OCI-LY7 (cell line): ENCODE results near the gene TPBGL. TPM values are rescaled to one million over a fixed set of nuclear protein-coding genes. Genes with fewer than 3 reads are reported as not detected.

ENCODE experiments used
- BruUV-seq: library from RNA; stranded (reverse); fragments of 400-500 nt; replicated peaks from 2 replicates; lab custom pipeline; 2021; lab: Mats Ljungman, UMichigan
- CTCF ChIA-PET: fragments of 300-600 bp; sonication (Branson Sonifier 250); formaldehyde crosslinking; loops from one replicate; lab custom pipeline; 2022; ENCODE audit warnings: antibody characterized with exemption; ENCODE audit not compliant: unreplicated experiment; lab: Charles Lee
- POLR2A ChIA-PET: fragments of 300-600 bp; sonication (Branson Sonifier 250); formaldehyde crosslinking; loops from one replicate; lab custom pipeline; 2022; ENCODE audit warnings: antibody characterized with exemption; lab: Charles Lee
- DNase-seq: peaks from one replicate; pipeline ENCODE4 v3.0.0-alpha.2; 2015; ENCODE audit warnings: low spot score
- H2AFZ ChIP-seq: fragments of 200-600 bp; sonication (generic), shearing (Covaris generic); 2 replicates; pipeline ENCODE4 v1.6.1; 2014; ENCODE audit warnings: mild to moderate bottlenecking, antibody characterized with exemption, low read length, moderate library complexity
- H3K27ac ChIP-seq: fragments of 200-600 bp; sonication (generic); 2 replicates; pipeline ENCODE4 v1.5.1; 2014; ENCODE audit warnings: mixed run types, low read depth, mild to moderate bottlenecking, moderate library complexity, low read length, inconsistent platforms; ENCODE audit not compliant: poor library complexity, severe bottlenecking
- H3K36me3 ChIP-seq: fragments of 200-600 bp; sonication (generic); 2 replicates; pipeline ENCODE4 v1.6.1; 2014; ENCODE audit warnings: mild to moderate bottlenecking, antibody characterized with exemption, low read length, moderate library complexity, mixed read lengths; ENCODE audit not compliant: insufficient read depth
- H3K4me1 ChIP-seq: fragments of 200-600 bp; sonication (generic); 2 replicates; pipeline ENCODE4 v1.5.1; 2014; ENCODE audit warnings: mild to moderate bottlenecking, low read length; ENCODE audit not compliant: insufficient read depth, poor library complexity, severe bottlenecking
- H3K4me2 ChIP-seq: fragments of 200-600 bp; sonication (generic); 2 replicates; pipeline ENCODE4 v1.6.1; 2014; ENCODE audit warnings: mild to moderate bottlenecking, low read length
- H3K4me3 ChIP-seq: fragments of 200-600 bp; sonication (generic); 2 replicates; pipeline ENCODE4 v1.5.1; 2014; ENCODE audit warnings: mild to moderate bottlenecking, low read depth, low read length; ENCODE audit not compliant: poor library complexity, severe bottlenecking
- H3K79me2 ChIP-seq: fragments of 200-600 bp; sonication (generic); 2 replicates; pipeline ENCODE4 v1.6.1; 2016; ENCODE audit warnings: low read depth, mild to moderate bottlenecking, low read length, moderate library complexity, mixed read lengths; ENCODE audit not compliant: insufficient read depth
- H3K9me2 ChIP-seq: fragments of 200-600 bp; sonication (generic); 2 replicates; pipeline ENCODE4 v1.6.1; 2016; ENCODE audit warnings: mild to moderate bottlenecking, low read length, mixed read lengths; ENCODE audit not compliant: insufficient read depth
- H3K9me3 ChIP-seq: fragments of 200-600 bp; sonication (generic); 2 replicates; pipeline ENCODE4 v1.6.1; 2014; ENCODE audit warnings: mild to moderate bottlenecking, mixed run types, low read length, mixed read lengths
- H4K20me1 ChIP-seq: fragments of 200-600 bp; sonication (generic); 2 replicates; pipeline ENCODE4 v1.6.1; 2014; ENCODE audit warnings: mild to moderate bottlenecking, antibody characterized with exemption, low read length, moderate library complexity, mixed read lengths; ENCODE audit not compliant: insufficient read depth
- EZH2phosphoT487 ChIP-seq: fragments of 200-600 bp; sonication (generic); IDR thresholded peaks from 2 replicates; pipeline ENCODE4 v1.6.1; 2018; ENCODE audit warnings: low read depth, borderline replicate concordance, mild to moderate bottlenecking, mixed run types, antibody characterized with exemption, low read length, moderate library complexity, mixed read lengths
- intact Hi-C: fragments of 100-400 bp; cut with micrococcal nuclease; formaldehyde crosslinking; loops from one replicate; pipeline ENCODE4 v1.10.0; 2022; ENCODE audit not compliant: unreplicated experiment
- total RNA-seq, 2 experiments: library from RNA; depleted of rRNA in 1 of 2; stranded (reverse); fragments of >200 nt in 1 of 2; shearing (Covaris generic) in 1 of 2; gene quantifications; 2 replicates each; pipeline ENCODE4 v1.2.3, GENCODE V29; 2014 to 2022
- TF ChIP-seq, protein P1 (sequence below): fragments of 200-600 bp; sonication (generic); conservative IDR thresholded peaks from 2 replicates; pipeline ENCODE4 v1.5.1; 2014; ENCODE audit warnings: mild to moderate bottlenecking, antibody characterized with exemption, low read length, moderate library complexity, mixed read lengths

The TPBGL gene
- total RNA-seq, 2 experiments from 2014 or later, result not detected

DNA sequence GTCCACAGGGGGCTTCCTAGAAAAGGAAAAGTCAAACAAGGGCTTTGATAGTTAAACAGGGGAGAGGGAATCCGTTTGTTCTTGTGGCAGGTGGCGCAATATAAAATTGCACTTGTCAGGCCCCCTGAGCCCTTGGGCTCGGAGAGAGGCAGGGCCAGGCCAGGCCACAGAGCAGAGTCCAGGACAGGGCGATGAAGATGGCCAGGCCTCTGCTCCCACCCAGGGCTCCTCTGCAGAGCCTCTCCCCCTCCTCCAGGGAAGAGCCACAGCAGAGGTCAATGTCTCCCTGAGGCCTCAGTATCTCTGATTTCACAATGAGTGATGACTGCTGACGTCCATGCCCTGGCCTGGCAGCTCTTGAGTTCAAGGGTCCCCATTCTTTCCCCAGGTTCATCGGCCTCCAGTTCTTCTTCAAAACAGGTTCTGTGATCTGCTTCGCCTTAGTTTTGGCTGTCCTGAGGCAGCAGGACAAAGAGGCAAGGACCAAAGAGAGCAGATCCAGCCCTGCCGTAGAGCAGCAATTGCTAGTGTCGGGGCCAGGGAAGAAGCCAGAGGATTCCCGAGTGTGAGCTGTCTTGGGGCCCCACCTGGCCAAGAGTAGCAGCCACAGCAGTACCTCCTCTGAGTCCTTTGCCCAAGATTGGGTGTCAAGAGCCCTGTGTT is 36.4 kb upstream of the TPBGL start:
- Histone ChIP-seq H3K4me3 (no peak overlapping the region), H3K4me2 (no peak overlapping the region), H4K20me1 (no peaks in the 10 kb centered on the region), H3K9me2 (no peaks in the 10 kb centered on the region), H3K4me1 (peaks cover 8% of the 10 kb centered on the region), H3K36me3 (no peaks in the 10 kb centered on the region), H3K27ac (no peak overlapping the region), H3K79me2 (no peaks in the 10 kb centered on the region), H2AFZ (no peak overlapping the region), H3K9me3 (no peaks in the 10 kb centered on the region)
- intact Hi-C loops, result no loop called here
- POLR2A ChIA-PET, result no interaction called here
- no TSS peak for BruUV-seq
- CTCF ChIA-PET, result interaction anchor here (0.8 to 2.6 kb wide), 6 partner anchors 44 to 274 kb away, joined by 3 to 27 read pairs (median 6); partner anchors contain the start of gene SLCO2B1
- no peak for TF ChIP-seq EZH2phosphoT487
- TF ChIP-seq, protein P1, sequence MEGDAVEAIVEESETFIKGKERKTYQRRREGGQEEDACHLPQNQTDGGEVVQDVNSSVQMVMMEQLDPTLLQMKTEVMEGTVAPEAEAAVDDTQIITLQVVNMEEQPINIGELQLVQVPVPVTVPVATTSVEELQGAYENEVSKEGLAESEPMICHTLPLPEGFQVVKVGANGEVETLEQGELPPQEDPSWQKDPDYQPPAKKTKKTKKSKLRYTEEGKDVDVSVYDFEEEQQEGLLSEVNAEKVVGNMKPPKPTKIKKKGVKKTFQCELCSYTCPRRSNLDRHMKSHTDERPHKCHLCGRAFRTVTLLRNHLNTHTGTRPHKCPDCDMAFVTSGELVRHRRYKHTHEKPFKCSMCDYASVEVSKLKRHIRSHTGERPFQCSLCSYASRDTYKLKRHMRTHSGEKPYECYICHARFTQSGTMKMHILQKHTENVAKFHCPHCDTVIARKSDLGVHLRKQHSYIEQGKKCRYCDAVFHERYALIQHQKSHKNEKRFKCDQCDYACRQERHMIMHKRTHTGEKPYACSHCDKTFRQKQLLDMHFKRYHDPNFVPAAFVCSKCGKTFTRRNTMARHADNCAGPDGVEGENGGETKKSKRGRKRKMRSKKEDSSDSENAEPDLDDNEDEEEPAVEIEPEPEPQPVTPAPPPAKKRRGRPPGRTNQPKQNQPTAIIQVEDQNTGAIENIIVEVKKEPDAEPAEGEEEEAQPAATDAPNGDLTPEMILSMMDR, result no peak
- no peak for DNase-seq

- CTCF ChIA-PET, result interaction anchor here (0.8 to 2.6 kb wide), 6 partner anchors 9 to 275 kb away, joined by 3 to 27 read pairs (median 4); partner anchors contain the start of gene SLCO2B1
- TF ChIP-seq, protein P1, result peak; percentile 95
- TF ChIP-seq EZH2phosphoT487, result no peak
- no peaks in the 10 kb centered on the region for H3K9me2 ChIP-seq
- no peak overlapping the region for H2AFZ ChIP-seq
- no peaks in the 10 kb centered on the region for H3K79me2 ChIP-seq
- POLR2A ChIA-PET, result interaction anchor here (0.7 kb wide), 1 partner anchor 43 kb away, joined by 3 read pairs; no protein-coding TSS in a partner anchor
- no TSS peak for BruUV-seq
- peaks cover 8% of the 10 kb centered on the region for H3K4me1 ChIP-seq
- 0 out of 2 replicates have a peak overlapping the region, but pooled peaks have one; percentile 9 for H3K4me2 ChIP-seq
- DNase-seq, result peak; percentile 82
- no peaks in the 10 kb centered on the region for H4K20me1 ChIP-seq
- no peaks in the 10 kb centered on the region for H3K36me3 ChIP-seq
- H3K27ac ChIP-seq, result no peak overlapping the region
- H3K4me3 ChIP-seq, result no peak overlapping the region
- intact Hi-C loops, result loop anchor here (1.0 to 5.0 kb wide), 5 partner anchors 42 to 276 kb away; no protein-coding TSS in a partner anchor
- no peaks in the 10 kb centered on the region for H3K9me3 ChIP-seq
These were observed 35.6 kb upstream of the TPBGL start for GRCh38 chr11:75204685-75205563.
